GM12873 (cell line): ENCODE data around the gene RORC.

Experiments
- TF ChIP-seq, protein P1 (sequence below): IDR thresholded peaks from 2 replicates; pipeline ENCODE4 v1.5.1; 2012; ENCODE audit warnings: low read depth, mild to moderate bottlenecking, moderate library complexity, low read length, control low read depth; ENCODE audit not compliant: insufficient read depth; ENCODE audit errors: missing control alignments

The RORC gene

DNA sequence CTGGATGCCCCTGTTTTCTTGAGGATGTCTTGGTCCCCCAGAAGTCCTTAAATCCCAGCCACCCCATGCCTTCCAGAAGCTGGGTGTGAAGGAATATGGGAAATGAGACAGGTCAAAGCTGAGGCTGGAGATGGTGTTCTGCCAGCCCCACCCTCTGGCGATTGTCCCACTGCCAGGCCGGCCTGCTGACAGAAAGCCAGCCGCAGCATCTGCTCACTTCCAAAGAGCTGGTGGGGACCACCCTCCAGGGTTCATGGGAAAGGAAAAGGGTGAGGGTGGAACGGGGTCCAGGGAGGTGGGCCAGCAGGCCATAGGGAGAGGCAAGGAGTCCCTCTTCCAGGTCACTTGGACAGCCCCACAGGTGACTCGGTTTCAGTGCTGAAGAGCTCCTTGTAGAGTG, 24.5 kb downstream of the RORC start:
- TF ChIP-seq, protein P1, sequence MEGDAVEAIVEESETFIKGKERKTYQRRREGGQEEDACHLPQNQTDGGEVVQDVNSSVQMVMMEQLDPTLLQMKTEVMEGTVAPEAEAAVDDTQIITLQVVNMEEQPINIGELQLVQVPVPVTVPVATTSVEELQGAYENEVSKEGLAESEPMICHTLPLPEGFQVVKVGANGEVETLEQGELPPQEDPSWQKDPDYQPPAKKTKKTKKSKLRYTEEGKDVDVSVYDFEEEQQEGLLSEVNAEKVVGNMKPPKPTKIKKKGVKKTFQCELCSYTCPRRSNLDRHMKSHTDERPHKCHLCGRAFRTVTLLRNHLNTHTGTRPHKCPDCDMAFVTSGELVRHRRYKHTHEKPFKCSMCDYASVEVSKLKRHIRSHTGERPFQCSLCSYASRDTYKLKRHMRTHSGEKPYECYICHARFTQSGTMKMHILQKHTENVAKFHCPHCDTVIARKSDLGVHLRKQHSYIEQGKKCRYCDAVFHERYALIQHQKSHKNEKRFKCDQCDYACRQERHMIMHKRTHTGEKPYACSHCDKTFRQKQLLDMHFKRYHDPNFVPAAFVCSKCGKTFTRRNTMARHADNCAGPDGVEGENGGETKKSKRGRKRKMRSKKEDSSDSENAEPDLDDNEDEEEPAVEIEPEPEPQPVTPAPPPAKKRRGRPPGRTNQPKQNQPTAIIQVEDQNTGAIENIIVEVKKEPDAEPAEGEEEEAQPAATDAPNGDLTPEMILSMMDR = no peak

DNA sequence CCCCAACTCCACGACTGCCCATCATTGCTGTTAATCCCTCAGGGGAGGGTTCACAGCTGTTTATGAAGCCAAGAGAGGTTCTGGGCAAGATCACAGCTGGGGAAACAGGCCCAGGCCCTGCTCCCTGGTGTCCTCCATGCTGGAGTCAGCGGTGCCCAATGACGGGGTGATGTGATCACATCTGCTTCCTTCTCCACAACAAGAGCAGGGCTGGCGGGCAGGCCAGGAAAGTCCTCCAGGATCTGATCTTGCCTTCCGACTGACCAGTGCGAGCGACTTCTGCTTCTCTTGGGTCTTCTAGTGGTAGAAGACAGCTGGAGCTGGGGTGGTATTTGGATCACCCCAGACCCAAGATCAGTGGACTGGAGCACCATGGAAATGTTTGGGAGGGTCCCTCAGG, 25.4 kb downstream of the RORC start:
- TF ChIP-seq, protein P1 = no peak

DNA sequence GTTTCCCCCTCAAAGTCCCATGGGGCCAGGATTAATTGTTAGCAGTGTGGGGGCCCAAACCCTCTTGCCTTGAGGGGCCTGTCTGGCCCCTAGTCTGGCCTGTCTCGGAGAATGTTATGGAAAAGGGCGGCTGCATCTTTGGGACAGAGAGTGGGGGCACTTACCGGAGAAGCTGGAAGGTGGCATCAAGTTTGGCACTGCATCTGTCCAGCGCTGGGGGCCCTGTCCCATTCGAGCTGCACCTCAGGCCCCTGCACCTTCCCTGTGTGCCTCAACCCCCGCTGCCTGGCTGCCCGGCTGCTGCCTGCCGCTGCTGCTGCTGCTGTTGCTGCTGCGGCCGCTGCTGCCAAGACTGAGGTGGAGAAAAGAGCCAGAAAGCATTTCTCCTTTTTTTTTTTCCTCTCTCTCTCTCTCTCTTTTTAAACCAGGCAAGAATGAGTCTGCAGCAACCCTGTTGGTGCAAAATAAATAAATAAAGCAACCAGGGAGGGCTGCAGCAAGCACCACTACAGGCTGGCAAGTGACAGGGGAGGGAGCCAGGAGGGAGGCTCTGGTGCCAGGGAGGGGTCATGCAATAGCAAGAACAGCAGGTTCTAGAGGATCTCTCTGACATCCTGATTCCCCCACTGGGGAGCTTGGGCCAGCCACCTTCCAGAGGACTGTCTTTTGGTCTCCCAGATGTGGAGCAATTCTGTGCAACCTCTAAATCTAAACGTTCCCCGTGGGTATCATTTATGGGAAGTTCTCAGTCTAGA, 26.4 kb downstream of the RORC start, which contains the start of gene LINGO4:
Gene LINGO4 (minus strand): TSS at position 354 of the 755 bp plus-strand sequence. CDS start 2,715 bp downstream, outside the sequence.
- TF ChIP-seq, protein P1 = no peak

DNA sequence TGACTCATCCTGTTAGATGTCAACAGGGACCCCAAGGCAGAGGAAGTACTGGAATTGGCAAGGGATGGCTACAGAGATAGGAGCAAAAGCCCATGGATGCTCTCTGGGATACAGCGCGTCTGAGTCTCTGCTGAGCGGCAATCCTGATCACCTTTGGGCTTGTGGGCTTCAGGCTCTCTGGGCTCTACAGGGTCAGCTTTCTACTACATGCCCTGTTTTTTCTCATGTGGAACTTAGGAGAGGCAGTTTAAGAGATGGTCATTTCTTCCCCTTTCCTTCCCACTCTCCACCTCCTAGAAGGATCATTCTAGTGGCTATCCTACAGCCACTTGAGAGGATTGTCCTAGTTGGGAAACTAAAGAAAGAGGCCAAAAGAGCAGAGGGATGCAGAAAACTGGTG, 27.7 kb downstream of the RORC start:
- TF ChIP-seq, protein P1 = no peak

DNA sequence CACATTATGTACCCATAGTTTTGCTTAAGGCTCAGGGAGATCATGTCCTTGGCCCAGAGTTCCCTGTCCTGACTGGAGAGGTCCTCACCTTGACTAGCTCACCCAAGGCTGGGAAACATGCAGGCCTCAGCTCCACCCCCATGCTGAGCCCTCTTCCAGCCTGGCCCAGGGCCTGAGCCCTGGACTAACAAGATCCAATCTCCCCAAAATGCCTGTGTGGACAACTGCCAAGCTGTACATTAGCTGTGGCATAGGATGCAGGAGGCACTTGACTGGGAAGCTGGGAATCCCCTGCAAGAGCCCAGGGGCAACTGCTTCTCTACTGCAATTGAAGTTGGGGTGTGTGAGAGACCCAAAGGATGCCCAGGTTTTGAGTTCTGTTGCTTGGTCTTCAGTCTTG, 28.4 kb downstream of the RORC start:
- TF ChIP-seq, protein P1 = no peak

DNA sequence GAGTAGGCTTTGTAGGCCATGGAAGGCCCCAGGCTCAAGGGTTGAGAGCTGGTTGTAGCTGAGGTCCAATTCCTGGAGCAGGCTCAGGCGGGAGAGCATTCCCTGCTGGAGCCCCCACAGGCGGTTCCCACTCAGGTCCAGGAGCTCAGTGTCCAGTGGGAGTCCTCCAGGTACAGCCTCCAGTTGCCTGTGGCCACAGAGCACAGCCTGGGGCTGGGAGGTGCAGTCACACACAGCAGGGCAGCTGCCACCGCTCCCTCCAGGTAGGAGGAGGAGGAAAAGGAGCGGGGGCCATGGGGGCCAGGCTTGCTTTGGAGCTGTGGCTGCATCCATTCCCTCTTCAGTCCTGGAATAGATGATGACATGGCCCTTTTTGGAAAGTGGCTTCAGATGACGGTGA, 29.2 kb downstream of the RORC start:
- TF ChIP-seq, protein P1 = no peak

DNA sequence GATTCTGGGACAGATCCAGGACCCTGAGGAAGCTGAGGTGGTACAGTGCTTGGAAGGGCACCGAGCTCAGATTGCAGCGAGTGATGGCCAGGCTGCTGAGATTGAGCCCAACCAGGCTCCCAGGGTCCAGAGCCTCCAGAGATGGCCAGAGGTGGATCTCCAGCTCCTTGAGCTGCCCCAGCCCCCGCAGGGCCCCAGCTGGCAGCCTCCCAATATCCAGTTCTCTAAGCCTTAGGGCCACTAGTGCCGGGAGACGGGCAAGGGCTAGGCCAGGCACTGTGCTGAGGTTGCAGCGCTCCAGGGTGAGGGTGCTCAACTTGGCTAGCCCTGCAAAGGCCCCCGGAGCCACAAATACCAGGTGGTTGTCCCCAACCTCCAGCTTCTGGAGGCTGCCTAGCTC, 29.8 kb downstream of the RORC start:
- TF ChIP-seq, protein P1 = no peak
